Cerebellar cortex (tissue), 1 donor: ENCODE results near the gene SLC25A22.

Experiments used
- DNase-seq: peaks from one replicate; pipeline ENCODE4 v3.0.0-alpha.2; 2015; ENCODE audit warnings: low spot score

SLC25A22 gene

GRCh38 chr11:821512-822371 is 23.7 kb upstream of the SLC25A22 start:
- DNase-seq = no peak

- no peak for DNase-seq
Measured at GRCh38 chr11:820655-821511, 22.8 kb upstream of the SLC25A22 start.

- peak; percentile 86 for DNase-seq
Measured at GRCh38 chr11:819943-820649, 22.0 kb upstream of the SLC25A22 start.

GRCh38 chr11:819129-819931 is 21.2 kb upstream of the SLC25A22 start:
- DNase-seq = peak; percentile 89

GRCh38 chr11:818396-819128 is 20.5 kb upstream of the SLC25A22 start, which contains the start of gene PNPLA2:
Gene PNPLA2, plus strand, starts transcription at chr11:818914. Its CDS starts 805 bp downstream, at chr11:819719.
- DNase-seq = peak; percentile 66

GRCh38 chr11:816433-816779 is 18.3 kb upstream of the SLC25A22 start:
- DNase-seq = peak; percentile 81

- no peak for DNase-seq
Measured at GRCh38 chr11:815675-816432, 17.8 kb upstream of the SLC25A22 start.

- DNase-seq = no peak
Measured at GRCh38 chr11:813456-814096, 15.5 kb upstream of the SLC25A22 start.

GRCh38 chr11:813072-813455 is 15.0 kb upstream of the SLC25A22 start:
- no peak for DNase-seq

- no peak for DNase-seq
Measured at GRCh38 chr11:812390-812789, 14.3 kb upstream of the SLC25A22 start.

- no peak for DNase-seq
Measured at GRCh38 chr11:811446-812245, 13.6 kb upstream of the SLC25A22 start.

- DNase-seq = no peak
Measured at GRCh38 chr11:810040-810567, 12.0 kb upstream of the SLC25A22 start.

- DNase-seq = peak; percentile 96
Measured at GRCh38 chr11:809287-810039, 11.4 kb upstream of the SLC25A22 start, which contains the start of gene RPLP2. Gene RPLP2, plus strand, starts transcription at chr11:809967. Its CDS starts 268 bp downstream, at chr11:810235.

GRCh38 chr11:808427-809286 is 10.6 kb upstream of the SLC25A22 start:
- DNase-seq = peak; percentile 78

- no peak for DNase-seq
Measured at GRCh38 chr11:804599-804964, 6.5 kb upstream of the SLC25A22 start.

GRCh38 chr11:803770-804598 is 5.9 kb upstream of the SLC25A22 start:
- no peak for DNase-seq
